Measurements from ENCODE around the gene DDIT3. TPM values are rescaled to one million over a fixed set of nuclear protein-coding genes. Genes with fewer than 3 reads are reported as not detected.

DDIT3 gene
- total RNA-seq, 1 experiment from 2014 or later = 84.7 TPM

DNA sequence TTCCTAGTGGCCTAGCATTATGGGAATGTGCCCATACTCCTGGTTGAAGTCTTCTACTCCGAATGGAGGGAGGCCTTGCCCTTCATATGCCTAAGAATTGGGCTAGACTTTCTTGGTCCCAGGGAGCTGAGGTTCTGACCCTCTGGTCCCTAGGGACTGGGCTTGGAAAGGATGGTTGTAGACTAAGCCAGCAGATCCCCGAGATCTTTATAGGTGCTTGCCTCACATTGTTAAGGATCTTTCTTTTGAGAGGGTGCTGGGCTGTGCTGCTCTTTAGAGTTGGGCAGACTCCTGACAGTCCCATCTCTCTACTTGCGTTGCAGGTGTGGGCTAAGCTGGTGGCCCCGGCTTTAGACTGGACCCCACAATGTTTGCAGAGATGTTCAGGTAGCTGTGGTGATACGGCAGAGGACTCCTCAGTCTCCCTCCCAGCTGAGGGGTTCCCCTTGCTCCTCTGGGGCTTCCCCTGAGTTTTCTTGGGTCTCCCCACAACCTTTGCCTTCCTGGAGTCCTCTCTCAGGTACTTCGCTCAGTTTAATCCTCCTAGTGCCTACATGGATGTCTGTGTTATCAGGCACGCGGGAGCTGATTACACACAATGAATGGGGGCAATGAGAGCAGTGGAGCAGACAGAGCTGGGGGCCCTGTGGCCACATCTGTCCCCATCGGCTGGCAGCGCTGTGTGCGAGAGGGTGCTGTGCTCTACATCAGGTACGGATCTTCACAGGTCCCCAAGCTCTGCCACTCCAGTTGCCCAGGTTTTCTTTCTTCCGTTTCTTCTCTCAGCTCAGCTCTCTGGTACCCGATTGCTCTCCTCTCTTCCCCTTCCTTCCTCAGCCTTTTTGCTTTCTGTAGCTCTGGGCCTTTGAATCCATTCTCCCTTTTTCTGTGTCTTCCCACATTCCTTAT is 3.6 kb upstream of the DDIT3 start:
- no peaks in the 10 kb centered on the region for H3K9me2 ChIP-seq (ENCODE audit: insufficient read depth)

DNA sequence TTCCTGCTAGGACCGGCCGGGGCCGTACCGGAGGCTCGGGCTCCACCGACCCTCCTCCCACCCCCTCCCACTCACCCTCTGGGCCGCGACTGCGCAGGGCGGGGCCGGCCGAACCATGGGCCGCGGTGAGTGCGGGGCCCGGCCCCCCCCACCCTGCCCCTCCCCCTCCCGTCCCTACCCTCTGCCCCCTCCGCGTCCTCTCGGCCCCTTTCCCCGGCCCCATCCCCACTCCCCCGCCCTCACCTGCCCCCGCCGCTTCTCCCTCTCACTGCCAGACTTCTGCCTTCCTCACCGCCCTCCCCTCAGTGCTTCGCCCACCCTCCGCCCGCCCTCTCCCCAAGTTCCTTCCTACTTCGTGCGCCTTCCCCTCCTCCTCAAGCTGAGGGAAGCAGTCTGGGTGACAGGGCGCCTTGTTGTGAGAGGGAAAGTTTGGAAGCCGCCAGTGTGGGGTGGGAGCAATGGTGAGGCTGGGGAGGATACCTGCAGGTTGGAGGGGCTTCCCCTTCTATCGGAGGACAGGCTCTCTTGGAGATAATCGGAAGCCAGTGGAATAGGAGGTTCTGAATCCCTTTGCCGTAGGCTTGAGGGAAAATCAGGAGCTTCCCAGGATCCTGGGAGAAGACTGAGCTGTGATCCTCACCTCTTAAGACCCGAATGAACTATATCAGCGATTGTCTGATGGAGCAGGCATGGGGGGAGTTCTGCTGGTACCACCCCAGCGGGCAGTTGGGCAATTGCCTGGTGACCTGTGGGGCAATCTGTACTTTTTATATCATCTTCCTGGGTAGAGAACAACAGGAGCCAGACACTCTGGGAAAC is 2.8 kb upstream of the DDIT3 start:
- TF ChIP-seq JUND (IDR thresholded peaks at IDR 0.05) (no peak), POLR2AphosphoS5 (IDR thresholded peaks at IDR 0.05; ENCODE audit: low read depth, low read length) (peak; percentile 19; the same call in 1 of the 2 replicates)
- Histone ChIP-seq H3K9me2 (ENCODE audit: insufficient read depth) (no peaks in the 10 kb centered on the region), H3K79me2 (ENCODE audit: insufficient read depth, low read length) (peaks cover 48% of the 10 kb centered on the region), H3K9ac (ENCODE audit: low read length) (peak overlapping the region; percentile 79), H3K4me3 (replicated peaks in 1 of 2; ENCODE audit: low read depth in 1 of 2, low read length in 2 of 2) (peak overlapping the region; percentile 60 to 93), H3K4me2 (ENCODE audit: low read length) (peak overlapping the region; percentile 94), H4K20me1 (ENCODE audit: insufficient read depth) (peaks cover 7% of the 10 kb centered on the region; the same call in 1 of the 2 replicates), H3K27ac (ENCODE audit: low read depth, low read length) (peak overlapping the region; percentile 85), H3K27me3 (ENCODE audit: insufficient read depth, low read length) (no peaks in the 10 kb centered on the region), H3K36me3 (ENCODE audit: control insufficient read depth in 1 of 2, insufficient read depth in 2 of 2, low read length in 2 of 2) (peaks cover 10 to 31% of the 10 kb centered on the region in 2 experiments), H2AFZ (ENCODE audit: low read depth, low read length, poor library complexity, severe bottlenecking) (no peak overlapping the region), H3K9me3 (ENCODE audit: control insufficient read depth in 1 of 2, insufficient read depth in 1 of 2, low read depth in 1 of 2, low read length in 2 of 2) (no peaks in the 10 kb centered on the region), H3K4me1 (ENCODE audit: control insufficient read depth in 1 of 2, insufficient read depth in 2 of 2, low read length in 2 of 2) (peaks cover 24 to 51% of the 10 kb centered on the region in 2 experiments)
- ChIA-PET CTCF (interaction anchor here (0.9 kb wide), 1 partner anchor 23 kb away, joined by 3 read pairs; no protein-coding TSS in a partner anchor), POLR2A (no interaction called here), RAD21 (ENCODE audit: low non-redundant PET in 1 of 2, low total read pairs in 2 of 2, uncharacterized antibody in 2 of 2, unreplicated experiment in 2 of 2) (no interaction called here)
- DNase-seq (ENCODE audit: low read depth, low spot score) = no peak
- BruUV-seq (replicated peaks) = TSS peak; percentile 48
- no peak for ATAC-seq
- intact Hi-C loops (cut with micrococcal nuclease) = no loop called here

More for the DNA sequence above, 3.6 kb upstream of the DDIT3 start:
- H3K27ac ChIP-seq (ENCODE audit: low read depth, low read length) = peak overlapping the region; percentile 81
- peaks cover 6% of the 10 kb centered on the region; the same call in 1 of the 2 replicates for H4K20me1 ChIP-seq (ENCODE audit: insufficient read depth)
- peak overlapping the region; percentile 79 for H3K9ac ChIP-seq (ENCODE audit: low read length)
- ATAC-seq (no peak), DNase-seq (ENCODE audit: low read depth, low spot score) (no peak)
- ChIA-PET POLR2A (no interaction called here), CTCF (interaction anchor here (0.9 kb wide), 1 partner anchor 23 kb away, joined by 3 read pairs; no protein-coding TSS in a partner anchor), RAD21 (ENCODE audit: low non-redundant PET in 1 of 2, low total read pairs in 2 of 2, uncharacterized antibody in 2 of 2, unreplicated experiment in 2 of 2) (no interaction called here)
- H3K9me3 ChIP-seq (ENCODE audit: control insufficient read depth in 1 of 2, insufficient read depth in 1 of 2, low read depth in 1 of 2, low read length in 2 of 2) = no peaks in the 10 kb centered on the region
- H3K79me2 ChIP-seq (ENCODE audit: insufficient read depth, low read length) = peaks cover 39% of the 10 kb centered on the region
- intact Hi-C loops (cut with micrococcal nuclease) = no loop called here
- peak overlapping the region; percentile 94 for H3K4me2 ChIP-seq (ENCODE audit: low read length)
- no peak for TF ChIP-seq FOSL1 (IDR thresholded peaks at IDR 0.05; ENCODE audit: low read depth)
- H3K36me3 ChIP-seq (ENCODE audit: control insufficient read depth in 1 of 2, insufficient read depth in 2 of 2, low read length in 2 of 2) = peaks cover 13 to 27% of the 10 kb centered on the region in 2 experiments
- no TSS peak for BruUV-seq (replicated peaks)
- peak overlapping the region; percentile 60 to 93 for H3K4me3 ChIP-seq (replicated peaks in 1 of 2; ENCODE audit: low read depth in 1 of 2, low read length in 2 of 2)
- H2AFZ ChIP-seq (ENCODE audit: low read depth, low read length, poor library complexity, severe bottlenecking) = no peak overlapping the region
- H3K27me3 ChIP-seq (ENCODE audit: insufficient read depth, low read length) = no peaks in the 10 kb centered on the region
- H3K4me1 ChIP-seq (ENCODE audit: control insufficient read depth in 1 of 2, insufficient read depth in 2 of 2, low read length in 2 of 2) = peaks cover 22 to 42% of the 10 kb centered on the region in 2 experiments

All from HCT116 (cell line).